GM21447 (cell line): ENCODE results near the gene NAA50.

Source experiments
- ATAC-seq: cut with Tn5 transposase; IDR thresholded peaks from one replicate; pipeline ENCODE4 v1.9.1; 2021; ENCODE audit not compliant: unreplicated experiment

The NAA50 gene

DNA sequence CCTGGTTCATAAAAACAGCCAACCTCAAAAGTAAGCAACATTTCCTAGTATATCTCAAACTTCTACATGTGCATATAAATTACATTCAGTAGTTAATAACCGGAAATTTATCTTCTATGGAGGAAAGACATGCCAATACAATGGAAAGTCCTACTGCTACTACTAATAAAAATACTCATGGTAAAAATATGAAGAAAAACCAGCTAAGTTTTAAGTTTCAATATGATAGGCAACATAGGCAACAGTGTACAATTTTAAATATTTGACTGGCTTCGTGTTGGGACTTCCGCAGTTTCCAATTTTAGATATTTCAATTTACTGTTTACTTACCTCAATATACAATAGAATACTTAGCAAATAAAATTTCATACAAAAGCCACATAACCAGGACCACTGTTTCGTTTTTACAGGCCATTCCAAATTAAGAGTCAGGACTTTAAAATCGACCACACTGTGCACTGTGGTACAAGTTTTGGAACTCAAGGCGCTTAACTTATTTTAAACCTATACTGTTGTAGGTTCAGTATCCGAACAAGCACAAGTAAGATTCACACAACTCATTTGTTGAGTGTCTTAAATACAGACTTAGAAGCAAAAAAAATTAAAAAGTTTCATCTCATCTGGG, 2.9 kb downstream of the NAA50 start:
- ATAC-seq = no peak

DNA sequence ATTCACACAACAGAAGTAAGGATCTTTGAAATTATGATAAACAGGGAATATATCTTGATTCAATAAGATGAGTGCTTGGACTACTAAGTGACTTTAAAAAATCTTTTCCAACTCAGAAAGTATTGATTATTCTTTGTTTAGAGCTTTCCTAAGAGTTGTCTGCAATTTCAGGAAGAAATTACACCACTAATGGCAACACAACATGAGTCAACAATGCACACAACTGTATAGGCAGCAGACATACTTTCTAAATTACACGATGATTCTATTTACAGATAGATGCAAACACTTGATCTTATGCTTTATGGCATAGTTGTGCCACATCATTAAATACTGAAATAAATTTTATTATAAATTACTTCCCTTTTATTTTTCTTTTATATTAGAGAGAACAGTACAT, 4.4 kb downstream of the NAA50 start:
- no peak for ATAC-seq

DNA sequence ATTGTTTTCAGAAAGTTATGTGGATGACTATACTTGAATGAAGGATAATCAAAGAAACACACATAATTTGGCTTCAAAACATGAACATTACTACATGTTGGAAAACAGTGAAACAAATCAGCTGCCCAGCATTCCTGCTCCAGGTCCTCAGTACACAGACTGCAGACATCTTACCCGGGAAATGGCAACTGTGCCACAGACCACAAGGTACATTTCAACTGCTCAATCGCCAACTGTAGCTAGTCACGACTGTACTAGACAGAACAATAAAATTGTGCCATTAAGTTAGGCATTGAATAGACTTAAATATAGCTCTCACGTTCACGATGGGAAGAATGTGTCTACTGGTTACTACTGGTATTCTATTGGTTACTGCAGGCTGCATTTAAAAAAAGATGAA, 5.0 kb downstream of the NAA50 start:
- ATAC-seq = no peak

DNA sequence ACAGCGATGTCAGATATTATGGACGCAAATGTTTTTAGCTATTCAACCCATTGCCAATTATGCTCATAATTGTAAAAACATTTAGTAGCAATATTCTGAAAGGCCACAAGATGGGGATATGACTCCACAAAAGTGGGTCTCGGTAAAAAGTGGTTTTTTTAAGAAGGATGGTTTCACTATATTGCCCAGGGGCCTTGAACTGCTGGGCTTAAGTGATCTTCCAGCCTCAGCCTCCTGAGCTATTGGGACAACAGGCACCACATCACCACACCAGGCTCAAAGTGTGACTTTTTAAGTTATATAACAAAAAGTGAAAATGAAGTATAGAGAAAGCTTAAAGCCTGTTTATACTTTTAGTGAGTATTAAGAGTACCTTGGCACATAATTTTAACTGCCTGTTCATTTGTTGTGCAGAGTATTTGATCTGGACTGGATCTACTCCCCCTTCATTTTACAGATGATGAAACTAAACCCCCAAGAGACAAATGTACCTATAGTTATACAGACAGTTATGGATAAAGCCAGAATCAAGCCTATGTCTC, 9.4 kb downstream of the NAA50 start:
- ATAC-seq = peak; percentile 80

DNA sequence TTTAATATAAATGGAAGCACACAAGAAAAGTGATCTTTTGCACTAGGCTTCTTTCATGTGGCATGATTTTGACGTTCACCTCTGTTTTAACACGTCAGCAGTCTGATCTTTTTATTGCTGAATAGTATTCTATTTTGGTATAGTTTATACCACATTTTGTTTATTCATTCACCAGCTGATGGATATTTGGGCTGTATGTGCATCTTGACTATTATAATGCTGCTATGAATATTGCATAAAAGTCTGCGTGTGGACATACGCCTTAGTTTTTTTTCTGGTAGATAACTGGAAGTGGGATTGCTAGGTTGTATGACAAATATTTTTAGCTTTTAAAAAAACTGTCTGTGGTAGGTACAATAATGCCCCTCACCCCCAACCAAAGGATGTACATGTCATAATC, 14.4 kb downstream of the NAA50 start:
- no peak for ATAC-seq

DNA sequence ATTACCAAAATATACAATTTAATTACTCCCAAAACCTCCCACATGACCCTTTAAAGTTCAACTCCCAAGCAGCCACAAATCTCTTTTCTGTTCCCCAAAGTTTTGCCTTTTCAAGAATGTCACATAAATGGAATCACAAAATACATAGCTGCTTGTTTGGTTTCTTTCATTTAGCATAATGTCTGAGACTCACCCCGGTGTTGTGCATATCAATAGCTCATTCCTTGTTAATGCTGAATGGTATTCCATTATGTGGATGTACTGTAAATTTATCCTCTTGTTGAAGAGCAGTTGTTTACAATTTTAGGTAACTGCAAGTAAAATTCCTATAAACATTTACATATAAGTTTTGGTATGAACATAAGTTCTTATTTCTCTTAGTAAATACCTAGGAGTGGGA, 15.5 kb downstream of the NAA50 start:
- ATAC-seq = no peak

DNA sequence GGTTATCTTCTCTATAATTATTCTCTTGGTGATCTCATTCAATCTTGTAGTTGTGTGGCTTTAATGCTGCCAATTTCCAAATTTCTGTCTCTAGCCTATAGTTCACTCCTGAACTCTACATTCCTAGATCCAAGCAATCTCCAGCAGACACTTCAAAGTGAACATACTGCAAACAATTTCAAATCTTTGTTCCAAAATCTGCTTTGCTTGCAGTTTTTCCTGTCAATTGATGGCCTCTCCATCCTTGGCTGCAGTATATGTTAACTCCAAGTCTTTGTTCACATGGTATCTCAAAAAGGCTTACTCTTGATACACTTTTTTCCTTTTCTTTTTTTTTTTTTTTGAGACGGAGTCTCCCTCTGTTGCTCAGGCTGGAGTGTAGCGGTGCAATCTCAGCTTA, 17.4 kb downstream of the NAA50 start:
- no peak for ATAC-seq

DNA sequence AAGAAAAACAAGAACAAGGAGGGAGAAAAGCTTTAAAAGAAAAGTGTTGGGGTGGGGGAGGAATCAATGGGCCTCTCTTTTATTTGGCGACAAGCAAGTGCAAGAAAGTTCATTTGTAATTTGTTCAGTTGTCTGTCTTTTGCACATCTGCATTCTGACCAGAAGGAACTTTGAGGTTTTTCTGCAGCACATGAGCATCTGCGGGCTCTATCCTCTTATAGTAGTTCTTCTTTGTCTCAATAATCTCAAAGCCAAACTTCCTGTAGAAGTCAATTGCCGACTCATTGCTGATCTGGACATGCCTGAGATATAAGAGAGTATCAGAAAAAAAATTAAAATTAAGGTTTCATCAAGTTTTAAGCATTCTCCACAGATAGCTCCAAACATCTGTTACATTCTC, 24.4 kb downstream of the NAA50 start:
- no peak for ATAC-seq

DNA sequence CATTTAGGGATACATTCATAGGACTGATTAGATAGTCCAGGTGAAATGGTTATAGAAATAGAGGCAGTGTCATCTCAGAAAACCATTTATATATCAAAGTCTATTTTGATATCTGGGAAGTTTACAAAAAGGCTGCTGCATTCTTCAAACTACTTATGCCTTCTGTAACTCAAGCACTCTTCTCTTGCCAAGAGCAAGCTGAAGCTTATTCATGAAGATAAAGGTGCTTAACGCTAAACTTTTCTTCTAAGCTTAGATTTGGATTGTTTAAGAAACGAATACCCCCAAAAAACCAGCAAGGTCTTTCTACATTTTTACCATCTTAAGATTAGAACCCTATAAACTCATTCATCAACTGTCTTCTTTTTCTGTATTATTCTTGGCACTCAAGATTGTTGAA, 26.3 kb downstream of the NAA50 start:
- ATAC-seq = no peak

DNA sequence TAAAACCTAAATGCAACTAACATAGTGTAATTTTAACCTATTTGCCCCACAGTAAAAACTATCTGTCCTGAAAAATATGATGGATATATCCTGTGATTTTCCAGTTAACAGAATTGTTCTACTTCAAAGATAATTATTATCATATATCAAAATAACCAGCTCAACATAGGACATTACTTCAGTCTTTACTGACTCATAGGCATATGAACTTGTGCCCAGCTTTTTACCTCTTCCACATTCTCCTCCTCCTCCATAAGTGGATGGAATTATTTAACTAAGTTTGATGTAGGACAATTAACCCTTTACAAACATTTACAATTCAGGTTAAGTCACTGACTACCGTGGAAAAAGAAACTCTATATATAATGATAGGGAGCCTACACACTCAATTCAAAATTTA, 26.8 kb downstream of the NAA50 start:
- ATAC-seq = no peak

DNA sequence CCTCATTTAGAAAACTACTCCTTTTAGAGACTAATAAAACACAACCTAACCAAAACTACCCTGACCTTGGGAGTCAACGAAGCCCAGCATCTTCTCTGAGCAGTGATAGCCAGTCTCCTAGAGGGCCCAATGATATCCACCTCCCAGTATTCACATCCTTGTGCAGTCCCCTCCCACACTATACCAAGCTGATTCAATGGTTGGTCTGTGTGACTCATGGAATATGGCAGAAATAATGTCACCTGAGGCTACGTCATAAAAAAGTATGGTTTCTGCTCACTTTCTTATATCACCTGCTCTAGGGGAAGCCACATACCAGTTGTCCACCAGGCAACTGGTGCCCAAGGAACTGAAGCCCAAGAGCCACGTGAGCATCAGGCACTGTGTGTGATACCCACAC, 28.2 kb downstream of the NAA50 start:
- ATAC-seq = no peak

DNA sequence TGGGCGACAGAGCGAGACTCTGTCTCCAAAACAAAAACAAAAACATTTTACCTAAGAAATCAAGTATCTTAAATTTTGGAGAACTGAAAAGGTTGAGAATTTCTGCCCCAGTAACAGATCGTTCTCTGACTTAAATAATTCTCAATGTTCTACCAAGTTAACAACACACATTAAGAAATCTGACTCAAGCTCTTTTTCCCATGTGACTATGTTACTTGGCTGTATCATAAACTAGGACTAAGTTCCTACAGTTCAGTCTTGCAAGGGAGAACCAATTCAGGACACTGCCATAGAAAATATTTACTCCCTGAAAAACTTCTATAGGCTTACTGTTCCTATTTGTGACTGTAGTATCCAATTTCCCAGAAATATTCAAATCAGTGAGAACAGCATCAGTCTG, 28.7 kb downstream of the NAA50 start:
- ATAC-seq = no peak

DNA sequence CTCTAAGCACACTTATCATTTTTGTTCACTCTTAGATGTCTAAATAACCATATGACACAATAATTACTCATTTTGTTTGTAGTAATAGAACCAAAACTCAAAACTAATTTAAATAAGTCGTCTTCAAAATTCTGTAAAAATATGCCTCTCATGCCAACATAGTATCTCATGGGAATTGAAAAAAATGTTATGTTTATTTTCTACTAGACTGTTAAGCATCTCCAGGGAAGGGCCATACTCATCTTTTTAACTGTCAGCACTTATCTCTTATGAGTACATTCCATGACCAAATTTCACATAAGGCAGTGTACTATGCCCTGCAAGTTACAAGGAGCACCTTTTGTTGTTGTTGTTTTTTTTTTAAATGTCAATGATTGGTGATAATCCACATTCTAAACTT, 31.3 kb downstream of the NAA50 start:
- ATAC-seq = no peak

DNA sequence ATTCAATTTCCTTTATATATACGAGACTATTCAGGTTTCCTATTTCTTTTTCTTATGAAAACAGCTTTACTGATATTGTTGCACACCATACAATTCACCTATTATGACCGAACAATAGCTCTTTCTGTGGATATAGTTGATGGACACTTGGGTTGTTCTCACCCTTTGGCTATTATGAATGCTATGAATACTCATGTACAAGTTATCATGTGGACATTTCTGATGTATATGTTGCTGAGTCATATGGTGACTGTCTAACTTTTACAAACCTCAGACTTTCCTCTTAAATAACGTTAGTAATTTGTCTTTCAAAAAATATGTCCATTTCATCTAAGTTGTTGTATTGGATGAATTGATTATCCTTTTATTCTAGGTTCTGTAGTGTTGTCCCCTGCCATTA, 33.9 kb downstream of the NAA50 start:
- ATAC-seq = no peak

DNA sequence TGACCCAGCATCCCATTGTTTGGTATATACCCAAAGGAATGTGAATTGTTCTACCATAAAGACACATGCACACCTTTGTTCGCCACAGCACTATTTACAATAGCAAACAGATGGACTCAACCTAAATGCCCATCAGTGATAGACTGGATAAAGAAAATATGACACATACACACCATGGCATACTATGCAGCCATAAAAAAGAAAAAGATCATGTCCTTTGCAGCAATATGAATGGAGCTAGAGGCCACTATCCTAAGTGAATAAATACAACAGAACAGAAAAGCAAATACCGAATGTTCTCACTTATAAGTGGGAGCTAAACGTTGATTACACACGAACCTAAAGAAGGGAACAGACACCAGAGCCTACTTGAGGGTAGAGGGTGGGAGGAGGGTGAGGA, 38.2 kb downstream of the NAA50 start:
- ATAC-seq = no peak

DNA sequence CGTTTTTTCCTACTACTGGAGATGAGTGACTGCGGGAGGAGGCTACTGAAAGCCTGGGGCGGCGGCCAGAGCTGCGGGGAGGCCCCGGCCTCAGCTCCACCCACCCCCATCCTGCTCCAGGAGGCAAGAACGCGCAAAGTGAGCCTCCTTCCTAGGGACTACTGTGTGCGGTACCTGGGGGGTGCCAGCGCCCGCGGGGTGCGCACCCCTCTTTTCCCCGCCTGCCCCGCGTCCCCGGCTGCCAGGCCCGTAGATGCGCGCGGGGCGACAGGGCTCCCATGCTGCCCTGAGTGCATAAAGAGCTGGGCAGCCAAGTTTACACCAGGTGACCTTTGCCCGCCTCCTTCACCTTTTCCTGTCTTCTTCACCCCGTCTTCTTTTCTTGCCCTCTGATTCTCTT, 47.1 kb downstream of the NAA50 start:
- no peak for ATAC-seq

DNA sequence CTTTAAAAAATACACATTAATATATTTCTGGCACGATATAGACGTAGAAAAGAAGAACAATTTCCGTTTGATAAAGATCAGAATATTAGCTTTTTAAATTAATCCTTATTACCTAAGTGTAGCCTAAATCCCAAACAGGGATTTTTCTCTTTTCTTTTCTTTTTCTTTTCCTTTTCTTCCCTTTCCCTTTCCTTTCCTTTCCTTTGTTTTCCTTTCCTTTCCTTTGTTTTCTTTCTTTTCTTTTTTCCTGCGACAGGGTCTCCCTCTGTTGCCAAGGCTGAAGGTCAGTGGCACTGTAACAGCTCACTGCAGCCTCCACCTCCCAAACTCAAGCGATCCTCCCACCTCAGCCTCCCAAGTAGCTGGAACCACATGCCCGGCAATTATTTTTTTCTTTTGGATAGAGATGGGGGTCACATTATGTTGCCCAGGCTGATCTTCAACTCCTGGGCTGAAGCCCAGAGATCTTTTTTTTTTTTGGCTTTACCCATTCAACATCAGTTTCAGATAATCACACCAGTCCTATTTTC, 47.8 kb downstream of the NAA50 start:
- ATAC-seq = no peak

DNA sequence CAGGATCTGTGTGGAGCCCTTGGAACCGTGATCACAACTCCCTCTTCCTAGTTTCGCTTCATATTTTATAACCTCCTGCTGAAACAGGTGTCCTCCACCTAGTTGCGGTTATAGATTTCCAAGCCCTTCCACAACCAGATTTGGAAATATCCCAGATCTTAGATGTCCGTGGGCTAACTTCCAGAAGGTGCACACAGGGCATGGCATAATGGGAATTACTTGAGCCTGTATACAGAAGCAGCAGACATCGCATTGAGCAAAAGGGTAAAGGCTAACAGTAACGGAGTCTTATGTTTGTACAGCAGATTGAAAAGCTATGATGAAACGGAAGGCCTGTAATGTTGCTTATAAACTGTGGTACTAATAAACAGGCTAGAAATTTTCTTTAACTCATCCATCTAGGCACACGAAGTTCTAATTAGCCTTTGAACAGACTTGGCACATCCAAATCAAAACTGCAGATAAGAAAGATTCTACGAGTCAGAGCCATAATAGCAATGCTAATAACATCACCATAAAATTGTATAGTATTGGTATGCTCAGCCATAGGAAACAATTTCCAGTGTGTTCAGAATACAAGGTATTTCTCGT, 48.5 kb downstream of the NAA50 start:
- ATAC-seq = no peak

DNA sequence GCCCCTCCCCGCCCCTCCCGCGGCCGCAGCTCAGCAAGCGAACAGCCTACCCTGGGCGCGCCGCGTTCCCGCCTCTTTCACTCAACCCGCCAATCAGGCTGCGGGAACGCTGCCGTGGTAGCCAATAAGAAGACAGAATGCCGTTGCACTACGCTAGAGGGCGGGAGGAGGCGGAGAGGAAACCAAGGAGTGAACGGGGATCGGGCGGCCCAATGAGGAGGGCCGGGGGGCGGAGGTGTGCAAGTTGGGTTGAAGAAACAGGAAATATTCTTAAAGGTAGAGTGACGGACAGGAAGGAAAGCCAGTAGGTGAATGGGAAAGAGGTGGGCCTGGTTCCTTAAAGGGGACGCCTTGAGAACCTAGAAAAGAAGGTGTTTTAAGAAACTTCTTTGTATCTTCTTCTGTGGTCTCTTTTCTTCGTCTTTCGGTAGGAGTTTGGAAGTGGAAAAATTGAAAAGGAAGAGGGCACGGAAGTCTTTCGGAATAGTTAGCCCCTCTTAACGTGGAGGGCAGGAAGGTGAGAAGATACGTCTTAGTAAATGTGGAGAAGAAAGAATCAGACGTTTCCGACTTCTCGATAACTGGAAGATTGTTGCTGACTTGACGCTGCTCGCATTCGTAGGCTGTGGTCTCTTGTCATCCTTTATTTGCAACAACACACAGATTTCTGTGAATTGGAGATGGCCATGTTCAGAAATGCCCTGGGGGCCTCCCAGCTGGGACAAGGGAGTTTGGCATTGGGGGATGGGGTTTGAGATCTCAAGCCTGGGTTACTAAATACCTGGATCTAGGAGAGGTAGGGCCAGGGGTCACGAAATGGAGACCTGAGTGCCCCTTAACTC, 49.2 kb downstream of the NAA50 start:
- peak; percentile 95 for ATAC-seq

DNA sequence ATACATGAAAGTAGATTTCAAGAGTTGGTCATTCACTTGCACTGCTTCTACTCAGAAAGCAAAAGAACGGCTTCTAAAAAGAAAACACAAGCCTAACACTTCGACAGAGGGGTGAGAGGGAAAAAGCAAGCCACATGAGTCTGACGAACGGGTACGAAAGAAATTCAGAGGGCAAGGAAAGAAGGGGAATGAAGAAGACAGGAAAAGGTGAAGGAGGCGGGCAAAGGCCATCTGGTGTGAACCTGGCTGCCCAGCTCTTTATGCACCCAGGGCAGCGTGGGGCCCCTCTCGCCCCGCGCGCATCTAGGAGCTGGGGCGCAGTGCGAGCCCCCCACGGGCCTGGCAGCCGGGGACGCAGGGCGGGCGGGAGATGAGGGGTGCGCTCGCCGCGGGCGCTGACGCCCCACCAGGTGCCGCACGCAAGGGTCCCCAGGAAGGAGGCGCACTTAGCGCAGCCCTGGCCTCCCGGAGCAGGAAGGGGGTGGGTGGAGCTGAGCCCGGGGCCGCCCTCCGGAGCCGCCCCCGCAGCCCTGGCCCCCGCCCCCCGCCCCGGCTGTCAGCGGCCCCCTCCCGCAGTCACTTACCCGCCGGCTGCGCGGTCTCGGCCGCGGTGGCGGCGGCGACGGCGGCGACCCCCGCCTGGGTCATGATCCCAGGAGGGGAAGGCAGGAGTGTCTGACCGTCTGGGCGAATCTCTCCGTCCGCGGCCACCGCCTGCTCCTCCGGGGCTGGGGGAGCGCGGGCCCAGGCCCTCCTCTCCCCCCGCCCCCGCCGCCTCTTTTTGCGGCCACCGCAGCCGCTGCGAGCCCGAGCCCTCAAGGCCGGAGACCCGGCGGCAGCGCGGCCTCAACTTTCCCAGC, 50.0 kb downstream of the NAA50 start, which contains the start of gene USF3:
TSS of gene USF3 (minus strand) at position 857 of the 860 bp plus-strand sequence. CDS start 21,764 bp downstream, outside the sequence.
- peak; percentile 54 for ATAC-seq

DNA sequence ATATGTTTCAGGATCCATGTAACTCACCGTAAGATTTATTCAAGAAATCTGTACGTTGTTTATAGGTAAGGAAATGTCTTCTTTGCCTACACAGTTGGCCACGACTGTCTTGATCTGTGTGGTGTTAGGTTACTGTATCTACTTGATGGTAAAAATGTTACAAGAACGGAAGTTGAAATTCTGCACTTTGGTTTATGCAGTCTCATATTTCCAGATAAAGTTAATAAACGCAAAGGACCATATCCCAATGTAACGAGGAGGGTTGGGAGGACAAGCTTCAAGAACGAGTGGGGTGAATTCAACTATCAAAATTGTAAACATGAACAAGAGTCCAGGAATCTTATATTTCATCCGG, 50.6 kb downstream of the NAA50 start:
- no peak for ATAC-seq
